Vagina (tissue), 2 donors: ENCODE results near the gene SH3BGRL3.

Experiments
- CTCF ChIP-seq, 3 experiments: fragments of 450-650 bp in 2 of 3; fragments of 200-600 bp in 1 of 3; sonication (generic) in 1 of 3; IDR thresholded peaks; one replicate each; pipeline ENCODE4 v1.5.1; 2017 to 2019; ENCODE audit warnings: antibody characterized with exemption in 3 of 3, mild to moderate bottlenecking in 2 of 3, moderate library complexity in 2 of 3
- POLR2A ChIP-seq, 2 donors: fragments of 450-650 bp; IDR thresholded peaks; one replicate each; pipeline ENCODE4 v1.6.1; 2017; ENCODE audit warnings: antibody characterized with exemption in 2 of 2, mild to moderate bottlenecking in 2 of 2, moderate library complexity in 2 of 2
- POLR2AphosphoS5 ChIP-seq, 2 donors: sonication (generic); formaldehyde crosslinking; IDR thresholded peaks; one replicate each; pipeline ENCODE4 v1.9.0; 2017; ENCODE audit warnings: antibody characterized with exemption in 2 of 2, mild to moderate bottlenecking in 2 of 2, low read depth in 1 of 2; ENCODE audit not compliant: insufficient read depth in 1 of 2

- TF ChIP-seq CTCF (IDR thresholded peaks at IDR 0.05) (peak; percentile 77 to 90 (median 80)), POLR2A (IDR thresholded peaks at IDR 0.05) (no peak), POLR2AphosphoS5 (IDR thresholded peaks at IDR 0.05; ENCODE audit: insufficient read depth in 1 of 2, low read depth in 1 of 2) (peak in 1 of 2 donors; percentile 42)
These were observed 41.6 kb downstream of the SH3BGRL3 start for GRCh38 chr1:26321315-26322041.
